Stimulated activated CD4-positive, alpha-beta T cell treated with anti-CD3 and anti-CD28 coated beads, Interleukin-12 subunit alpha, Interleukin-12 subunit beta, amount 100 ng/mL, for 48 hours (primary cell): ENCODE data around the gene KLHDC9.

Experiments used
- DNase-seq, 3 donors: peaks; one replicate each; pipeline ENCODE4 v3.0.0-alpha.2; 2020; ENCODE audit warnings: low read depth in 2 of 3, low spot score in 1 of 3

The KLHDC9 gene

DNA sequence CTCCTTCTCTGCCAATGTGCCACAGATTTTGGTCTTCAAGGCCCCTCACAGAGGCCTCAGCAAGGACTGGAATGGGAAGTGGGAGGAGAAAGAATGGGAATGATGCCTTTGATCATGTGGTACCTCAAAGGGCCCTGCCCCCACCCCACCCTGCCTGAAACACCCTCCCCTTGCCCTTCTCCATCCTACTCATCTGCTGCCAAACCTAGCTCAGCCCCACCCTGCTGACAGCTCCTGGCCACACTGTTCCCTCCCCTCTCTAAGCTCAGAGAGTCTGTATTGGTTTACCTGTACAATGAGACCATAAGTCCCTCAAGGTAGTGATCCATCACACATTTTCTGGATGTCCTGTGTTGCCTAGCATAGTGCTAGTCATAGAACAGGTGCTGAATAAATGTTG is 21.8 kb upstream of the KLHDC9 start:
- DNase-seq: no peak

- no peak for DNase-seq
These were observed 20.7 kb upstream of the KLHDC9 start for GRCh38 chr1:161077426-161077825.

DNA sequence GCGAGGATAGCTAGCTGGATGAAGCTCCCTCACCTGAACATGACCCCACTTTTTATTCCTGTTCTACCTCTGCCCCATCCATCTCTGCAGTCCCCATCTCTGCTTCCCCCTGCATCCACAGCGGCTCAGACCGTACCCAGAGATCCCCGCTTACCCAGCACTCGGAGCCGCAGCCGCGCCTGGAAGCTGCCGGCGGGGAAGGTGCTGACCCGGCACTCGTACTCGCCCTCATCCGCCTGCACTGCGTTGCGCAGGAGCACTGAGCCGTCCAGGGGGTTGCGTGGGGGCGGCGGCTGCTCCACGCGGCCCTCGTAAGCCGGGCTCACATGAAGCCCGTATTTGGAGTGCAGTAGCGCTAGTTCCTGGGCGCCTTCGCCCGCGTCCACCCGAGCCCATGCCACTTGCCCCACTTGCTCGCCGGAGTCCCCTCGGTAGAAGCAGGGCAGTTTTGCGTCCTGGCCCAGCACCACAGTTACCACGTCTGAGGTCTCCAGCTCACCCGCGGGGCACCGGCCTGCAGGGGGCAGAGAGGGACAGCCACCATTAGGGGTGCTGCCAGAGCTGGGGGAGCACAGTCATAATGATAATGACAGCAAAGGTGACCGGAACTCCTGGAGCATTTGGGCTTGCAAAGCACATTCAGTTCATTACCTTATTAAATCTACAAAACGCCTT is 18.6 kb upstream of the KLHDC9 start:
- DNase-seq: no peak

- no peak for DNase-seq
These were observed 17.4 kb upstream of the KLHDC9 start for GRCh38 chr1:161080441-161081405.

- DNase-seq: no peak
These were observed 16.6 kb upstream of the KLHDC9 start for GRCh38 chr1:161081519-161081918.

DNA sequence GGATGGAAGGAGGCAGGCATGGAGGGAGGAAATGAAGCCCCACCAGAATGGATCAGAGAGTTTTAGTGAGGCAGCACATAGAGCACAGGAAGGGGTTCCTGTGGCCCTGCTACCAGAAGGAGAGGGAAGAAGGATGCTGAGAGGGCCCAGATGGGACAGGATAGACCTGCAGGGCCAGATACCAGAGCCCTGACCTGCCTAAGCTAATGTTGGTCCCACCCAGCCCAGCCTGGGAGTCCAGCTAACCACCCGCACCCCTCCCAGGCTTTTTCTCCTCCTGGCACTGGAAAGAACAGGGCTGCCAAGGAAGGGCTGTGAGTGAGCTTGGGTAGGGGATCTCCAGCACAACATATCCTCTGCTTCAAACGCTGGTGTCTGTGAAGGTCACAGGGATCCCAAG is 15.7 kb upstream of the KLHDC9 start:
- DNase-seq: no peak

- no peak for DNase-seq
These were observed 15.0 kb upstream of the KLHDC9 start for GRCh38 chr1:161082996-161083747.

GRCh38 chr1:161083748-161084596 is 14.2 kb upstream of the KLHDC9 start:
- no peak for DNase-seq

DNA sequence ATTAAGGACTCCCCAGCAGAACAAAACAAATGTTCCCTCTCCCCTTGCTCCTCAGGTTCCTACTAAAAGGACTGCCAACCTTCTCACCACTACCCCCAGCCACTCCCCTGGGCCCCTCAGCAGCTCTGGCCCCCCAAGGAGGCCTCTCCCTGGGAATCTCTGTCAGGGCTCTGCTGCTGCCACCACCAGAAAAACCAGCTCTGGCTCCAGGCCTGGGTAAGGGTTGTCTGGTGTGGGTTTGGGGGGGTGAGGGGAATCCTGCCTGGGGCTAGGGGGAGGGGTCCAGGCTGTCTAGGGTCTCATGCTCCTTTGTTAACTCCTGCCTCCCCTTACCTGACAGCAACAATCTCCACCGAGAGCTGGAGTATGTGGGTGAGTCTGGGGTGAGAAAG is 13.6 kb upstream of the KLHDC9 start:
- DNase-seq: no peak

DNA sequence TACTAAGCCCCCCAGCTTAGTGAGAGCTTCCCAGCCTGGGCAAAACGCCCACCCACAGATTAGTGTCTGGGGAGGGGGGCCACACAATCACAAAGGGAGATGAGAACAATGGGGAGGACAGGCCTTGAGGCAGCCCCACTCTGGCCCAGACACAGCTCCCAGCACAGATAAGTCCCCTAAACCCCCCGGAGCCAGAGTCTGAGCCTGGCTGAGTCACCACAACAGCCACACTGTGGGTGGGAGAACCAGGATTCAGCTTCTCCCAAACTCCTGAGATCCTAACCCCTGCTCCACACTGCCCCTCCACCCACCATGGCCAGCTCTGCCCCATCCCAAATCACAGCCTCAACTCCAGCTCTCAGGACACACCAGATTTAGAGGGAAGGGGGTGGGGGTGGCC is 13.0 kb upstream of the KLHDC9 start:
- DNase-seq: no peak

DNA sequence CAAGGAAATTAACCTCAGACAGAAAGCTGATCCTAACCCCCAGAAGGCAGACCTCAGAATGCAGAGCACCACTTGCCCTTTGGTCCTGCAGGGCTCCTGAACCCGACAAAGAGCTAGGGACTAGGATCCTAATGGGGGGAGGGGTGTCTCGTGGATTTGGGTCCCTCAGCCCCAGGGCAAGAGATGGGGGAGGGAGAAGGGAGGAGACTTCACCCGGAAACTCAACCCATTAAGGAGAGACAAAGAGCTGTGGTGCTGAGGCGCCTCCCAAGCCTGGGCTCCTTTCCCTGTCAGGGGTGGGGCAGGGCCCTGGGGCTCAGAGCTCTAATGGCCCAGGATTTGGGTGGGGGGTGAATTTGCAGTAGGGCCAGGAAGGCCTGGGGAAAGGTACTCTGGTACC is 11.7 kb upstream of the KLHDC9 start:
- DNase-seq: no peak

- DNase-seq: no peak
These were observed 9.5 kb upstream of the KLHDC9 start for GRCh38 chr1:161088587-161089110.

GRCh38 chr1:161089251-161089924 is 8.8 kb upstream of the KLHDC9 start, which contains the start of gene NECTIN4:
NECTIN4 (minus strand) TSS chr1:161089558; CDS start chr1:161089296, 262 bp downstream.
- DNase-seq: no peak

DNA sequence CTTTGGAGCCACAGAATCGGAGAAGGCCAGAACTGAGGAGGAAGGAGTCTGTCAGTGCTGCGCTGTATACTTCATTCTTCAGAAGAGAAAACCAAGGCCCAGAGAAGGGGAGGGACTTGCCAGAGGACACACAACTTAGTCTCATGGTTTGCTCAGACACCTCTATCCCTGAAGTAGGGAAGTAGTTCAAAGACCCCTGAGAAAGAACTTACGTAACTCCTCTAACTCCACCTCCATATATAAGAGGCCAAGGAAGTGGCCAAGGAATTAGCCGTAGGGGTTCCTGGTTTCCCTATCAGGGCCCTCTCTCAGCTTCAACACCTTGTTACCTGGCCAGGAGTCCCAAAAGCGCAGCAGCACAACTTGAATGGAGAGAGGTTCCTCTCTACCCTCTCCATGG is 8.2 kb upstream of the KLHDC9 start:
- no peak for DNase-seq

DNA sequence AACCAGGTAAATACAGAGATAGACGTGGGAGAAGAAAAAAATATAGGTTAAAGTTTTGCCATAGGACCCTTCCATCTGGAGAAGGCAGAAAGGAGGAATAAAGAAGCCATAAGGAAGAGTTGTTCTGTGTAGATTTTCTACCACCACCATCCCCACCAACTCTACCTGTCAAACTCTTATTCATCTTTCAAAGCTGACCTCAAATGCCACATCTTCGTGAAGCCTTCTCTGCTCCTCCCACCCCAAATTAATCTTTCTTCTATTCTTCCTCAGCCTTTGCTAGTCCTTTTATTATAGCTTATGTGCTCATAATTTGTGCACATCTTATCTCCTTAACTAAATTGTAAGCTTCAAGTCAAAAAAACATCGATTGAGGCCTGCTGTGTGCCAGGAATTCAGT is 7.5 kb upstream of the KLHDC9 start:
- no peak for DNase-seq

- no peak for DNase-seq
These were observed 7.1 kb upstream of the KLHDC9 start for GRCh38 chr1:161091093-161091492.

GRCh38 chr1:161091796-161092507 is 6.2 kb upstream of the KLHDC9 start:
- no peak for DNase-seq

DNA sequence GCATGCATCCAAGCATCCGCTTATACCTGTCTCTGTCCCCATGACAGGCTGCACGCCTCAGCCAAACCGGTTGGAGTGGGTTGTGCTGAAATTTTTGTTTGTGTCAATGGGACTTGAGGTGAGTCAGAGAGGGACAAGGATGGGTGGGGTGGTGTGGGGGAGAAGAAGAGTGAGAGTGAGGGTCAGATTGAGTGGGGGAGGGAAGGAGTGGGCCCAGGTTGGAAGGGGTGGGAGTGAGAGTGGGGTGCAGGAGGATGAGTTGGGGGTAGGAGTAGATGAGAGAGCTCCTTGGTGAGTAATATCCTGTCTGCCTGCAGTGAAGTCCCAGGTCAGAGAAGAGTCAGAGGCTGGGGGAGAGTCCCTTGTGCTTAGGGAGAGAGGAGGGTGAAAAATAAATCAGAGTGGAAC is 5.5 kb upstream of the KLHDC9 start:
- peak in 1 of 3 donors; percentile 40 for DNase-seq

GRCh38 chr1:161094481-161094880 is 3.7 kb upstream of the KLHDC9 start:
- no peak for DNase-seq
